HepG2 (cell line): ENCODE results near the gene RAB33B. TPM values are rescaled to one million over a fixed set of nuclear protein-coding genes. Genes with fewer than 3 reads are reported as not detected.
A peak's percentile ranks its signal among the peaks of the same experiment; 100 is the strongest.

Experiments
- CEBPB ChIP-seq: IDR thresholded peaks from 2 replicates; pipeline ENCODE4 v1.6.1; 2011; ENCODE audit warnings: low read depth, low read length, improper control_type of control experiment, borderline replicate concordance
- FUBP1 ChIP-seq: sonication (generic); formaldehyde crosslinking; IDR thresholded peaks from 2 replicates; pipeline ENCODE4 v1.5.1; 2020; ENCODE audit warnings: missing genetic modification reagents, mild to moderate bottlenecking, borderline replicate concordance
- HDAC2 ChIP-seq: sonication (generic); formaldehyde crosslinking; IDR thresholded peaks from 2 replicates; pipeline ENCODE4 v1.4.0; 2020; ENCODE audit warnings: missing genetic modification reagents
- MYC ChIP-seq: sonication (generic); formaldehyde crosslinking; IDR thresholded peaks from 2 replicates; pipeline ENCODE4 v1.9.0; 2021; ENCODE audit warnings: missing genetic modification reagents, borderline replicate concordance
- NCOA5 ChIP-seq: sonication (generic); formaldehyde crosslinking; IDR thresholded peaks from 2 replicates; pipeline ENCODE4 v1.4.0; 2020; ENCODE audit warnings: missing genetic modification reagents
- NRL ChIP-seq: sonication (generic); formaldehyde crosslinking; IDR thresholded peaks from 2 replicates; pipeline ENCODE4 v1.5.0; 2020; ENCODE audit warnings: missing genetic modification reagents, mild to moderate bottlenecking, moderate library complexity, borderline replicate concordance
- PAWR ChIP-seq: sonication (generic); formaldehyde crosslinking; IDR thresholded peaks from 2 replicates; pipeline ENCODE4 v1.4.0; 2020; ENCODE audit warnings: missing genetic modification reagents, mild to moderate bottlenecking, borderline replicate concordance
- POLR2AphosphoS5 ChIP-seq: IDR thresholded peaks from 2 replicates; pipeline ENCODE4 v1.6.1; 2012; ENCODE audit warnings: low read depth, low read length
- SAP130 ChIP-seq: IDR thresholded peaks from 2 replicates; pipeline ENCODE4 v1.6.1; 2016; ENCODE audit warnings: low read depth
- SMC3 ChIP-seq: IDR thresholded peaks from 2 replicates; pipeline ENCODE4 v1.6.1; 2011; ENCODE audit warnings: low read length, improper control_type of control experiment
- SOX5 ChIP-seq: IDR thresholded peaks from 2 replicates; pipeline ENCODE4 v1.6.1; 2016; ENCODE audit warnings: borderline replicate concordance
- SP4 ChIP-seq: sonication (generic); formaldehyde crosslinking; IDR thresholded peaks from 2 replicates; pipeline ENCODE4 v1.8.1; 2023; ENCODE audit warnings: mild to moderate bottlenecking, missing genetic modification reagents
- STAT5B ChIP-seq: sonication (generic); formaldehyde crosslinking; IDR thresholded peaks from 2 replicates; pipeline ENCODE4 v1.4.0; 2020; ENCODE audit warnings: missing genetic modification reagents
- TP53 ChIP-seq: sonication (generic); formaldehyde crosslinking; conservative IDR thresholded peaks from 2 replicates; pipeline ENCODE4 v1.4.0; 2020; ENCODE audit warnings: missing genetic modification reagents
- ZNF143 ChIP-seq: sonication (generic); formaldehyde crosslinking; IDR thresholded peaks from 2 replicates; pipeline ENCODE4 v1.4.0; 2020; ENCODE audit warnings: missing genetic modification reagents
- ZNF451 ChIP-seq: sonication (generic); formaldehyde crosslinking; IDR thresholded peaks from 2 replicates; pipeline ENCODE4 v1.5.0; 2020; ENCODE audit warnings: mild to moderate bottlenecking, missing genetic modification reagents
- ZNF564 ChIP-seq: sonication (generic); formaldehyde crosslinking; IDR thresholded peaks from 2 replicates; pipeline ENCODE4 v1.8.1; 2023; ENCODE audit warnings: mild to moderate bottlenecking, missing genetic modification reagents
- ZNF615 ChIP-seq: sonication (generic); formaldehyde crosslinking; IDR thresholded peaks from 2 replicates; pipeline ENCODE4 v1.5.0; 2020; ENCODE audit warnings: mild to moderate bottlenecking, missing genetic modification reagents, borderline replicate concordance
- ZNF781 ChIP-seq: sonication (generic); formaldehyde crosslinking; IDR thresholded peaks from 2 replicates; pipeline ENCODE4 v1.5.1; 2020; ENCODE audit warnings: borderline replicate concordance, mild to moderate bottlenecking, missing genetic modification reagents; ENCODE audit errors: not compliant biosample characterization
- ZNF788 ChIP-seq: sonication (generic); formaldehyde crosslinking; IDR thresholded peaks from 2 replicates; pipeline ENCODE4 v1.5.0; 2020; ENCODE audit warnings: mild to moderate bottlenecking, missing genetic modification reagents, borderline replicate concordance
- ZNF839 ChIP-seq: sonication (generic); formaldehyde crosslinking; IDR thresholded peaks from 2 replicates; pipeline ENCODE4 v1.4.0; 2020; ENCODE audit warnings: missing genetic modification reagents, mild to moderate bottlenecking, borderline replicate concordance
- ZNF879 ChIP-seq: sonication (generic); formaldehyde crosslinking; IDR thresholded peaks from 2 replicates; pipeline ENCODE4 v1.8.1; 2023; ENCODE audit warnings: missing genetic modification reagents
- ZNF891 ChIP-seq: sonication (generic); formaldehyde crosslinking; IDR thresholded peaks from 2 replicates; pipeline ENCODE4 v1.5.0; 2020; ENCODE audit warnings: mild to moderate bottlenecking, missing genetic modification reagents
- polyA plus RNA-seq, 8 experiments: library from polyadenylated mRNA; depleted of rRNA in 3 of 8; stranded (reverse) in 7 of 8; unstranded in 1 of 8; fragments of >200 nt; fragmentation: Illumina TruSeq in 4 of 8; extraction: Trizol in 4 of 8; gene quantifications; 2 replicates each; pipeline versions ENCODE4 v1.2.1 to v1.2.3, GENCODE V29; 2011 to 2016; ENCODE audit warnings: low read depth in 4 of 8, missing spikeins in 1 of 8, mixed read lengths in 1 of 8; ENCODE audit not compliant: insufficient read depth in 1 of 8
- total RNA-seq, 5 experiments: library from RNA; depleted of rRNA; stranded (reverse); fragments of >200 nt; fragmentation: Illumina TruSeq; extraction: Trizol; gene quantifications; 2 replicates each; pipeline ENCODE4 v1.2.3, GENCODE V29; 2016; ENCODE audit warnings: low read depth in 1 of 5
- TF ChIP-seq, protein P1 (sequence below): sonication (generic); formaldehyde crosslinking; IDR thresholded peaks from 2 replicates; pipeline ENCODE4 v1.5.1; 2020; ENCODE audit warnings: mild to moderate bottlenecking, moderate library complexity, missing genetic modification reagents
- TF ChIP-seq, protein P2 (sequence below): sonication (generic); formaldehyde crosslinking; IDR thresholded peaks from 2 replicates; pipeline ENCODE4 v1.4.0; 2020; ENCODE audit warnings: mild to moderate bottlenecking, missing genetic modification reagents

The RAB33B gene
- total and polyA plus RNA-seq, 2 of the 13 experiments (the other 11 are each of a cell fraction or from before 2014, with no cell fraction given) = 7.6 to 8.1 TPM

DNA sequence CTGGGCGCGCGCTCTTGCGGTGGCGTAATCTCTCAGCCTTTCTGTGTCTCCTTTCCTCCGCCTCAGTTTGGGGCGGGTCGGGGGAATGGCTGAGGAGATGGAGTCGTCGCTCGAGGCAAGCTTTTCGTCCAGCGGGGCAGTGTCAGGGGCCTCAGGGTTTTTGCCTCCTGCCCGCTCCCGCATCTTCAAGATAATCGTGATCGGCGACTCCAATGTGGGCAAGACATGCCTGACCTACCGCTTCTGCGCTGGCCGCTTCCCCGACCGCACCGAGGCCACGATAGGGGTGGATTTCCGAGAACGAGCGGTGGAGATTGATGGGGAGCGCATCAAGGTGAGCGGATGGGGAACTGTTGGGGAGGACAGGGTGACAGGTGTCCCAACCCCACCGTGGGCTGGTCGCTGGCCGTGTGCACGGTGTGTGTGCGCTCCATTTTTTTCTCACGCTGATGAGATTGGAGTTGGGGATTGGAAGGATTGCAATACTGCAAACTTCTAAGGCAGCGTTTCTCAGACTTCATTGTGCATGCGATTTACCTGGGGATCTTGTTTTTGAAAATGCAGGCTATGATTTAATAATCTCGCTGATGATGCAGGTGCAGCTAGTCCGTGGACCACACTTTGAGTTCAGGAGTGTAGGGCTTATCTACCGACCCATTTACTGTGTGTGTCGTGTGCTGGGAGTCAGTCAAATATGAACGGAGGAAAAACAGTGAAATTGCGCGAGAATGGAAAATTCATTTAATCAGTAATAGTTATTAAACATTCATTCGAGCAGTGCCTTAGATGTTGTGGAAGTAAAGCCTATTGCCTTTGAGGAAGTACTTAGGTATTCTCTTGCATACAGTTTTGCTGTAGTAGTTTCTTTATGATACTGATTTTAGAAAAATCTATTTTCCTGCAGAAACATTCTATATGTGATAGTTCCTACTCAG, at the start of gene RAB33B (continued):
- TF ChIP-seq FUBP1 (CRISPR knock-in tag) = no peak
- TF ChIP-seq, protein P1, sequence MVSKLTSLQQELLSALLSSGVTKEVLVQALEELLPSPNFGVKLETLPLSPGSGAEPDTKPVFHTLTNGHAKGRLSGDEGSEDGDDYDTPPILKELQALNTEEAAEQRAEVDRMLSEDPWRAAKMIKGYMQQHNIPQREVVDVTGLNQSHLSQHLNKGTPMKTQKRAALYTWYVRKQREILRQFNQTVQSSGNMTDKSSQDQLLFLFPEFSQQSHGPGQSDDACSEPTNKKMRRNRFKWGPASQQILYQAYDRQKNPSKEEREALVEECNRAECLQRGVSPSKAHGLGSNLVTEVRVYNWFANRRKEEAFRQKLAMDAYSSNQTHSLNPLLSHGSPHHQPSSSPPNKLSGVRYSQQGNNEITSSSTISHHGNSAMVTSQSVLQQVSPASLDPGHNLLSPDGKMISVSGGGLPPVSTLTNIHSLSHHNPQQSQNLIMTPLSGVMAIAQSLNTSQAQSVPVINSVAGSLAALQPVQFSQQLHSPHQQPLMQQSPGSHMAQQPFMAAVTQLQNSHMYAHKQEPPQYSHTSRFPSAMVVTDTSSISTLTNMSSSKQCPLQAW (CRISPR knock-in tag) = no peak
- TF ChIP-seq HDAC2 (CRISPR knock-in tag) = no peak
- TF ChIP-seq ZNF879 (CRISPR knock-in tag) = no peak
- no peak for TF ChIP-seq TP53 (CRISPR knock-in tag)
- TF ChIP-seq SMC3 = no peak
- TF ChIP-seq MYC = peak; percentile 22; the same call in 1 of the 2 replicates
- TF ChIP-seq ZNF615 (CRISPR knock-in tag) = no peak
- TF ChIP-seq NCOA5 (CRISPR knock-in tag) = no peak
- TF ChIP-seq SAP130 (CRISPR knock-in tag) = peak; percentile 45
- peak; percentile 13; the same call in 1 of the 2 replicates for TF ChIP-seq STAT5B (CRISPR knock-in tag)
- TF ChIP-seq ZNF781 (CRISPR knock-in tag) = peak; percentile 63
- peak; percentile 8; the same call in 1 of the 2 replicates for TF ChIP-seq NRL
- 0 out of 2 replicates have a peak, but pooled peaks have one; percentile 45 for TF ChIP-seq ZNF839 (CRISPR knock-in tag)
- TF ChIP-seq ZNF143 (CRISPR knock-in tag) = no peak
- peak; percentile 4; the same call in 1 of the 2 replicates for TF ChIP-seq SOX5 (CRISPR knock-in tag)
- TF ChIP-seq ZNF564 (CRISPR knock-in tag) = no peak
- 0 out of 2 replicates have a peak, but pooled peaks have one; percentile 27 for TF ChIP-seq ZNF891 (CRISPR knock-in tag)
- TF ChIP-seq SP4 (CRISPR knock-in tag) = peak; percentile 5; the same call in 1 of the 2 replicates
- TF ChIP-seq, protein P2, sequence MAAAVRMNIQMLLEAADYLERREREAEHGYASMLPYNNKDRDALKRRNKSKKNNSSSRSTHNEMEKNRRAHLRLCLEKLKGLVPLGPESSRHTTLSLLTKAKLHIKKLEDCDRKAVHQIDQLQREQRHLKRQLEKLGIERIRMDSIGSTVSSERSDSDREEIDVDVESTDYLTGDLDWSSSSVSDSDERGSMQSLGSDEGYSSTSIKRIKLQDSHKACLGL (CRISPR knock-in tag) = peak; percentile 58; the same call in 1 of the 2 replicates
- no peak for TF ChIP-seq ZNF451 (CRISPR knock-in tag)
- TF ChIP-seq ZNF788 (CRISPR knock-in tag) = 0 out of 2 replicates have a peak, but pooled peaks have one; percentile 5
- peak; percentile 94 for TF ChIP-seq CEBPB
- TF ChIP-seq POLR2AphosphoS5 = 0 out of 2 replicates have a peak, but pooled peaks have one; percentile 24
- TF ChIP-seq PAWR = no peak
